Type B pancreatic cell (in vitro differentiated cells): ENCODE data around the gene HOXB6. TPM values are rescaled to one million over a fixed set of nuclear protein-coding genes. Genes with fewer than 3 reads are reported as not detected.

Source experiments
- DNase-seq: peaks from one replicate; pipeline ENCODE4 v3.0.0; 2021; ENCODE audit warnings: mixed read lengths; ENCODE audit not compliant: unreplicated experiment; ENCODE audit errors: extremely low spot score
- H3K27ac Mint-ChIP-seq: 2 replicates; pipeline ENCODE4 v1.8.0; 2021; ENCODE audit warnings: mild to moderate bottlenecking, mixed read lengths
- H3K27me3 Mint-ChIP-seq: 2 replicates; pipeline ENCODE4 v1.8.0; 2021; ENCODE audit warnings: mixed read lengths
- H3K36me3 Mint-ChIP-seq: 2 replicates; pipeline ENCODE4 v1.8.0; 2021; ENCODE audit warnings: mixed read lengths
- H3K4me1 Mint-ChIP-seq: one replicate; pipeline ENCODE4 v1.8.0; 2021; ENCODE audit warnings: mixed read lengths; ENCODE audit not compliant: unreplicated experiment
- H3K4me3 Mint-ChIP-seq: 2 replicates; pipeline ENCODE4 v1.8.0; 2021; ENCODE audit warnings: mild to moderate bottlenecking, mixed read lengths
- H3K9me3 Mint-ChIP-seq: 2 replicates; pipeline ENCODE4 v1.8.0; 2021; ENCODE audit warnings: mixed read lengths
- CTCF ChIP-seq: fragments of 200-600 bp; sonication (generic); conservative IDR thresholded peaks from 2 replicates; pipeline ENCODE4 v1.5.0; 2021; ENCODE audit warnings: antibody characterized with exemption, mild to moderate bottlenecking
- total RNA-seq: library from RNA; stranded (reverse); gene quantifications from 2 replicates; pipeline ENCODE4 v1.2.1, GENCODE V29; 2021; ENCODE audit warnings: low replicate concordance

HOXB6 gene
- total RNA-seq, 1 donor from 2014 or later = 20.3 TPM

- peaks cover 17% of the 10 kb centered on the region for H3K36me3 Mint-ChIP-seq
- peaks cover 75% of the 10 kb centered on the region for H3K4me1 Mint-ChIP-seq
- peak overlapping the region; percentile 89 for H3K27ac Mint-ChIP-seq
- TF ChIP-seq CTCF = no peak
- peak overlapping the region; percentile 84 for H3K4me3 Mint-ChIP-seq
- H3K9me3 Mint-ChIP-seq = no peaks in the 10 kb centered on the region
- peaks cover 63% of the 10 kb centered on the region for H3K27me3 Mint-ChIP-seq
- DNase-seq = no peak
These were observed 55.5 kb downstream of the HOXB6 start for GRCh38 chr17:48549281-48549630.

GRCh38 chr17:48548523-48549280 is 56.1 kb downstream of the HOXB6 start:
- H3K27ac Mint-ChIP-seq = peak overlapping the region; percentile 95
- no peak for DNase-seq
- H3K36me3 Mint-ChIP-seq = peaks cover 18% of the 10 kb centered on the region
- peaks cover 63% of the 10 kb centered on the region for H3K27me3 Mint-ChIP-seq
- H3K4me1 Mint-ChIP-seq = peaks cover 71% of the 10 kb centered on the region
- no peaks in the 10 kb centered on the region for H3K9me3 Mint-ChIP-seq
- TF ChIP-seq CTCF = peak; percentile 41
- peak overlapping the region; percentile 98 for H3K4me3 Mint-ChIP-seq

- Mint-ChIP-seq H3K4me1 (peaks cover 63% of the 10 kb centered on the region), H3K9me3 (no peaks in the 10 kb centered on the region), H3K27me3 (peaks cover 59% of the 10 kb centered on the region), H3K4me3 (peak overlapping the region; percentile 98), H3K27ac (peak overlapping the region; percentile 95), H3K36me3 (peaks cover 17% of the 10 kb centered on the region)
- no peak for DNase-seq
- no peak for TF ChIP-seq CTCF
These were observed 56.8 kb downstream of the HOXB6 start for GRCh38 chr17:48547808-48548522.

GRCh38 chr17:48546924-48547807 is 57.6 kb downstream of the HOXB6 start:
- Mint-ChIP-seq H3K27me3 (peaks cover 61% of the 10 kb centered on the region), H3K36me3 (peaks cover 20% of the 10 kb centered on the region), H3K4me3 (peak overlapping the region; percentile 98), H3K27ac (peak overlapping the region; percentile 95), H3K9me3 (no peaks in the 10 kb centered on the region), H3K4me1 (peaks cover 58% of the 10 kb centered on the region)
- no peak for TF ChIP-seq CTCF
- DNase-seq = no peak

- H3K27me3 Mint-ChIP-seq = peaks cover 62% of the 10 kb centered on the region
- H3K27ac Mint-ChIP-seq = peak overlapping the region; percentile 95
- H3K36me3 Mint-ChIP-seq = peaks cover 20% of the 10 kb centered on the region
- peaks cover 52% of the 10 kb centered on the region for H3K4me1 Mint-ChIP-seq
- H3K9me3 Mint-ChIP-seq = no peaks in the 10 kb centered on the region
- H3K4me3 Mint-ChIP-seq = peak overlapping the region; percentile 98
- DNase-seq = no peak
- TF ChIP-seq CTCF = no peak
These were observed 58.5 kb downstream of the HOXB6 start for GRCh38 chr17:48546137-48546923.
